SU-DHL-6 (cell line): Measurements from ENCODE around the gene TM7SF3.

Experiments
- EZH2phosphoT487 ChIP-seq: fragments of 200-600 bp; sonication (generic), shearing (Covaris generic); conservative IDR thresholded peaks from 2 replicates; pipeline ENCODE4 v1.6.1; 2018; ENCODE audit warnings: mild to moderate bottlenecking, antibody characterized with exemption, low read length, moderate library complexity, mixed read lengths
- TF ChIP-seq, protein P1 (sequence below): fragments of 200-600 bp; sonication (generic); IDR thresholded peaks from one replicate; pipeline ENCODE4 v1.5.1; 2017; ENCODE audit warnings: antibody characterized with exemption, mild to moderate bottlenecking, low read length, moderate library complexity; ENCODE audit not compliant: insufficient read depth, poor library complexity, severe bottlenecking

DNA sequence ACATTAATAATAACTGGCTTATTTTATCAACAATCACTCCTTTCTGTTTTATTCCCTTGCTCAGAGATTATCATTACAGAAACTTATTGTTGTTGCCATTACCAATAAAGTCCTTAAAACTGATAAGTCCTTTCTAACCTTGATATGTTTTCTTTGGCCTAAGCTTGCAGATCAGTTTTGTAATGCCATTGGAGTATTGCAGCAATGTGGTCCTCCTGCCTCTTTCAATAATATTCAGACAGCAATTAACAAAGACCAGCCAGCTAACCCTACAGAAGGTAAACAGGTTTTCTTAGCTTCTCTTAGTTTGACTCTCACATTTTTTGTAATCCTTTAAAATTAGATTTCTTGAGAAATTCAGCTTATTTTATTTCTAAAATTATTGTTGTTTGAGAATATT is 12.1 kb upstream of the TM7SF3 start:
- no peak for TF ChIP-seq EZH2phosphoT487
- TF ChIP-seq, protein P1, sequence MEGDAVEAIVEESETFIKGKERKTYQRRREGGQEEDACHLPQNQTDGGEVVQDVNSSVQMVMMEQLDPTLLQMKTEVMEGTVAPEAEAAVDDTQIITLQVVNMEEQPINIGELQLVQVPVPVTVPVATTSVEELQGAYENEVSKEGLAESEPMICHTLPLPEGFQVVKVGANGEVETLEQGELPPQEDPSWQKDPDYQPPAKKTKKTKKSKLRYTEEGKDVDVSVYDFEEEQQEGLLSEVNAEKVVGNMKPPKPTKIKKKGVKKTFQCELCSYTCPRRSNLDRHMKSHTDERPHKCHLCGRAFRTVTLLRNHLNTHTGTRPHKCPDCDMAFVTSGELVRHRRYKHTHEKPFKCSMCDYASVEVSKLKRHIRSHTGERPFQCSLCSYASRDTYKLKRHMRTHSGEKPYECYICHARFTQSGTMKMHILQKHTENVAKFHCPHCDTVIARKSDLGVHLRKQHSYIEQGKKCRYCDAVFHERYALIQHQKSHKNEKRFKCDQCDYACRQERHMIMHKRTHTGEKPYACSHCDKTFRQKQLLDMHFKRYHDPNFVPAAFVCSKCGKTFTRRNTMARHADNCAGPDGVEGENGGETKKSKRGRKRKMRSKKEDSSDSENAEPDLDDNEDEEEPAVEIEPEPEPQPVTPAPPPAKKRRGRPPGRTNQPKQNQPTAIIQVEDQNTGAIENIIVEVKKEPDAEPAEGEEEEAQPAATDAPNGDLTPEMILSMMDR, result no peak
